ENCODE results near the gene RNF225. TPM values are rescaled to one million over a fixed set of nuclear protein-coding genes. Genes with fewer than 3 reads are reported as not detected.
A peak's percentile ranks its signal among the peaks of the same experiment; 100 is the strongest.

The RNF225 gene
- total and polyA plus RNA-seq, 2 donors (not counting 1 experiment from before 2014, with no cell fraction given), result 0.49 TPM; not detected in 1

- ChIA-PET CTCF (interaction anchor here (0.7 to 1.8 kb wide), 6 partner anchors 22 to 775 kb away, joined by 3 to 6 read pairs (median 4); partner anchors contain the start of genes ZBTB45, ZNF211, ZNF324B and ZNF497), POLR2A (interaction anchor here (0.8 to 1.9 kb wide), 5 partner anchors 8 to 61 kb away, joined by 3 to 9 read pairs (median 4); partner anchors contain the start of genes ZNF132 and ZNF497)
- H3K9ac ChIP-seq (ENCODE audit: low read length), result peak within 1 kb of the TSS; percentile 91
- Mint-ChIP-seq H3K9me3 (ENCODE audit: insufficient read depth) (no peaks in the 10 kb centered on the region), H3K27me3 (no peaks in the 10 kb centered on the region), H3K4me3 (peak within 1 kb of the TSS; percentile 97), H3K4me1 (peaks cover 33% of the 10 kb centered on the region), H3K27ac (peak within 1 kb of the TSS; percentile 98)
- H3K27ac ChIP-seq (ENCODE audit: low read length in 2 of 2), result peak within 1 kb of the TSS; percentile 82 to 93
- H3K4me3 ChIP-seq (ENCODE audit: control extremely low read depth in 1 of 5, extremely low read depth in 1 of 5, insufficient read depth in 1 of 5, low read depth in 2 of 5, low read length in 4 of 5), result peak within 1 kb of the TSS; percentile 58 to 93 (median 83)
- TF ChIP-seq CTCF (IDR thresholded peaks at IDR 0.05), result no peak
- TF ChIP-seq EZH2 (IDR thresholded peaks at IDR 0.05; ENCODE audit: borderline replicate concordance, insufficient read depth, low read depth, low read length, poor library complexity, severe bottlenecking), result no peak
- ATAC-seq (ENCODE audit: low read depth) (peak; percentile 96), DNase-seq (peak; percentile 96)
- H3K27me3 ChIP-seq (replicated peaks in 1 of 4; ENCODE audit: control extremely low read depth in 1 of 4, control insufficient read depth in 3 of 4, insufficient read depth in 4 of 4, low read length in 3 of 4), result no peaks in the 10 kb centered on the region
- H4K20me1 ChIP-seq (ENCODE audit: control insufficient read depth, insufficient read depth, low read length, poor library complexity, severe bottlenecking), result no peaks in the 10 kb centered on the region
- H3K9me3 ChIP-seq (ENCODE audit: control extremely low read depth in 1 of 3, control insufficient read depth in 2 of 3, insufficient read depth in 1 of 3, low read length in 2 of 3), result peaks cover 0 to 3% (median 0%) of the 10 kb centered on the region in 3 donors
- under 1% methylated on average over 100 of the region's 100 CpGs for WGBS (ENCODE audit: insufficient coverage)
- H2AFZ ChIP-seq (ENCODE audit: insufficient read depth, low read depth, low read length, poor library complexity, severe bottlenecking), result peak within 1 kb of the TSS; percentile 81
- peaks cover 5% of the 10 kb centered on the region for H3K79me2 ChIP-seq (ENCODE audit: control insufficient read depth, insufficient read depth, low read length)
- intact Hi-C loops (cut with micrococcal nuclease), result loop anchor here (1.0 to 5.0 kb wide), 12 partner anchors 27 to 226 kb away; partner anchors contain the start of genes ERVK3-1, MZF1, ZNF132 and ZNF274
- peak within 1 kb of the TSS; percentile 85 for H3K4me2 ChIP-seq (replicated peaks; ENCODE audit: low read depth, low read length, poor library complexity, severe bottlenecking)
- peaks cover 11 to 20% of the 10 kb centered on the region in 2 donors for H3K4me1 ChIP-seq (ENCODE audit: control insufficient read depth in 2 of 2, insufficient read depth in 2 of 2, low read length in 2 of 2)
- no peaks in the 10 kb centered on the region for H3K36me3 ChIP-seq (replicated peaks in 1 of 2; ENCODE audit: control extremely low read depth in 1 of 2, control insufficient read depth in 1 of 2, extremely low read depth in 1 of 2, insufficient read depth in 2 of 2, low read length in 1 of 2)
Measured at GRCh38 chr19:58408152-58409009, 12.9 kb downstream of the RNF225 start, which contains the start of gene ZNF584. ZNF584 (plus strand) TSS chr19:58408649; CDS start chr19:58409148, 499 bp downstream.

Data from B cell (primary cell).